Dedifferentiated amniotic fluid mesenchymal stem cell (primary cell): Measurements from ENCODE around the gene DPP10.

Source experiments
- DNase-seq: peaks from one replicate; pipeline ENCODE4 v3.0.0-alpha.2; 2016; ENCODE audit errors: extremely low spot score

DPP10 gene

DNA sequence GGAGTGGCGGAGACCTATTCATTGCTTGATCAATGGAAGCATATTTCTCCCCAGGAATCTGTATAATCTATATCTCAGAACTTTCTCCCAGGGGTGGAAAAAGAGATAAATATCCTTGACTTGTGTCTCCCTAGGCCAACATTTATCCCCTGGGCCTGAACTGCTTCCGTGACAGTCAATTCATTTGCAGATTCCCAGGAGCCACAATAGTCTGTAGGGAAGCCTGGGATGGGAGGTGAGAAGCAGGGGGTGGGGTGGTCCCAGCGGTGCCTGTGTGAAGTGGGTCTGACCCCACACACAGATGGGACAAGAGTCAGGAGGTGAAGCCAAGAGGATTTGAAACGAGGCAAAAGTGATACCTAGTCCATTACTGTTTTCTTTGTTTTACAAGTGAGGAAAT lies 166.8 kb downstream of the DPP10 start:
- DNase-seq, result no peak

- DNase-seq, result no peak
Observed at GRCh38 chr2:114609801-114610200, 167.4 kb downstream of the DPP10 start.

DNA sequence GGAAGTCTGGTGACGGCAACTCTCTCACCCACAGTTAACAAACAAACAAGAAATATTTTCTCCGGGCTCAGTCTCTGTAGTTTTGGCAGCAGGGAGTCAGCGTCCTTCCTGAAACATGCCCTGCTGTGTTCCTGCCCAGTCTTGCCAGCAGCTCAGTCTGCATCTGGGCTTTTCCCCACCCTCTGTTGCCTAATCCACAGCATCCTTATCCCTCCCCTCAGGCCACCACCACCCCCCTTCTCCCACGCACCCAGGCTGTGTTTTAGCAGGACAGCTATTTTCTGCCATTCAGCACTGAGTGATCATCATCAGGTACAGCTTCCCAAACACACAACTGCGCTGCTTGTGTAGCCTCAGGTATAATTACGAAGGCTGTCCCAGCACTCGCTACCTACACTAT lies 168.2 kb downstream of the DPP10 start:
- DNase-seq, result no peak

GRCh38 chr2:114614592-114614991 lies 172.2 kb downstream of the DPP10 start:
- no peak for DNase-seq

- no peak for DNase-seq
Observed at GRCh38 chr2:114628481-114628880, 186.0 kb downstream of the DPP10 start.

GRCh38 chr2:114631146-114631545 lies 188.7 kb downstream of the DPP10 start:
- DNase-seq, result no peak

DNA sequence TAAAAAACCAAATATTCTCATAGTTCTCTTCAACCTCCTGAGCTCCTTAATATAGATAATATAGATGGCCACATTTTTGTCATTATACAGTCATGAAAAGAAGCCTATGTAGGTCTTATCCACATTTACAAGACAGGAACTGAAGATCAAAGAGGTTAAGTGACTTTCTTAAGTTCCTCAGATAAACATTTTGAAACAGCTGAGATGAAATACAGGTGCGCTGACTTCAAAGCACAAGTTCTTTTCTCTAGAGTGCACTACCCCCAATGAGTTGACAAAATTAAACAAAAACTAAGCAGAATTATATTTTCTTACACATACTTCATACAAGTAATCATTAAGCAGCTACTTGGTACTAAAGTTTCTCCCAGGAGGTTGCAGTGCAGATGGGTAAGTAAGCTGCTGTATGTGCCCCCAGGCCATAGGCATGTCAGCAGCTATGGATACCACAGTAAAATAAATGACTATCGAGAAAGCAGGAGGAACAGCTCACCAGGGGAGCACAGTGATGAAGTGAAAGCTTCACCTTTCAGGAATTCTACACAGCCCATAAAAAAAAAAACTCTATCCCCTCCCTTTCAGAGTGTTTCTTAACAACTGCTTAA lies 199.8 kb downstream of the DPP10 start:
- no peak for DNase-seq

- DNase-seq, result no peak
Observed at GRCh38 chr2:114642988-114643553, 200.6 kb downstream of the DPP10 start.

GRCh38 chr2:114651933-114652332 lies 209.5 kb downstream of the DPP10 start:
- DNase-seq, result no peak

GRCh38 chr2:114659880-114660279 lies 217.4 kb downstream of the DPP10 start:
- no peak for DNase-seq

DNA sequence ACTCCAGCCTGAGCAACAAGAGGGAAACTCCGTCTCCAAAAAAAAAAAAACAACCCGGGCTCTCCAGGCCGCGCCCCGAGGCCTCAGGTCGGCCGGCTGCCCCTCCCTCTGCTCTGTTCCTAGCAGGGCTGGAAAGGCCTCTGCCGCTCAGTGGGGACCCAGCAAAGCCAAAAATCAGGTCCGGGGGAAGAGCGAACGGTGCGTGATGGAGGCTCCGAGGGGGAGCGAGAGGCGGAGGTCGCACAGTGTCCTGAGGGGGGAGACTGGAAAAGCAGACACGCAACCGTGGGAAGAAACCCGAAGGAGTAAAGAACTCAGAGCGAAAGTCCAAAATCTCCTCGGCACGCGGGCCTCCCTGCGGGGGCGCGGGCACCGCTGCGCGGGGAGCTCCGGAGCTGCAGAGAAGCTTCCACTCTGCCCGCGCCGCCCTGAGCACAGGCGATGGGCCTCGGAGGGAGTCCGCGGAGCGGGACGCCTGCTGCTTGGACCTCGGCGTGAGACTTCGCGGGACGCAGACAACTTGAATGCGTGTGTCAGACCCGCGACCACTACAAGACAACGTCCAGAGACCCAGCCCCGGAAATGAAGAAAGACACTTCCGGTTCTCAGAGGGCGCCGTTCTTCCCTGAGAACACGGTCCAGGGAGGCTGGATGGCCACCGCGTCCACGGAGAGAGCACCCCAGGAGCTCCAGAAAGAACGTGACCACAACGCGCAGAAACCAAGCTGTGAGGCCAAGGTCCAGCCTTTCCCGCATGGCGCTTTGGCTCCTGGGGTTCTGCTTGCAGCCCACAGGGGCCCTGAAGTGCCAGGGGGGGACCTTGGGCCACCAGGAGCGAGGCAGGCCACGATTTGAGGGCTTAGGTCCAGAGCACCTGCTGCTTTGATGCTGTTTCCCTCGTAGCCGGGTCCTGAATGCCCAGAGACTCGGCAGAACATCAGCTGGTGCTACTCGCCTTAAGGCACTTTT lies 219.8 kb downstream of the DPP10 start:
- DNase-seq, result no peak

- DNase-seq, result no peak
Observed at GRCh38 chr2:114668415-114668814, 226.0 kb downstream of the DPP10 start.

DNA sequence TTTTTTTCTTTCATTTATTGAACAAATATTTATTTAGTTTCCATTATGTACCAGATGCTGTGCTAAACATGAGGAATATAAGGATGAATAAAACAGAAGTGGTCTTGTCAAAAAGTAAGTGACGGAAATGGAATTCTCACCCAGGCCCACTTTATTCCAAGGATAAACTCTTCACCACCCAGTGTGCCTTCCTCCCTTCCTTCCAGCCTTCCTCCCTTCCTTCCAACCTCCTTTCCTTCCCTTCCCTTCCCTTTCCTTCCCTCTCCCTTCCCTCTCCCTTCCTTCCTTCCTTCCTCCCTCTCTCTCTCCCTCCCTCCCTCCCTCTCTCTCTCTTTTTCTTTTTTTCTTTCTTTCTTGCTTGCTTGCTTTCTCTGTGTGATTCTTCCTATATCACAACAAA lies 240.8 kb downstream of the DPP10 start:
- DNase-seq, result no peak

GRCh38 chr2:114684403-114684802 lies 242.0 kb downstream of the DPP10 start:
- no peak for DNase-seq

GRCh38 chr2:114685102-114685501 lies 242.7 kb downstream of the DPP10 start:
- DNase-seq, result no peak

- DNase-seq, result no peak
Observed at GRCh38 chr2:114688241-114688640, 245.8 kb downstream of the DPP10 start.

DNA sequence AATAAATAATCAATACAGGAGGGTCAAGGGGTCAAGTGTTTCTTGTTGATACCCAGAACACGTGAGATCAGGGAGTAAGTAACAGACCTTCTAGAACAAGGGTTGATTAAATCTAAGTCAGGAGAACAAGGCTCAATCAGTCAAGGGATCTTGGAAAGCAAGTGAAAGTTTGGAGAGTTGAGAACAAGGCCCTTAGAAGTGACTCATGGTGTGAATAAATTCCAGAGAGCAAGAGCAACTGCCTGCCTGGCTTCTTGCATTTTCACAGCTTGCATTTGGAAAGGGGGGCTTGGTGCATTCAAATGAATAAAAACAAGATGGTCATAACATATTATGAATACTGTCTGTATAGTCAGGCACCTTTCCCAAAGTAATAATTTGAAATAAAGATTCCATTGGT lies 256.1 kb downstream of the DPP10 start:
- DNase-seq, result no peak

- DNase-seq, result no peak
Observed at GRCh38 chr2:114699423-114699944, 257.0 kb downstream of the DPP10 start.

DNA sequence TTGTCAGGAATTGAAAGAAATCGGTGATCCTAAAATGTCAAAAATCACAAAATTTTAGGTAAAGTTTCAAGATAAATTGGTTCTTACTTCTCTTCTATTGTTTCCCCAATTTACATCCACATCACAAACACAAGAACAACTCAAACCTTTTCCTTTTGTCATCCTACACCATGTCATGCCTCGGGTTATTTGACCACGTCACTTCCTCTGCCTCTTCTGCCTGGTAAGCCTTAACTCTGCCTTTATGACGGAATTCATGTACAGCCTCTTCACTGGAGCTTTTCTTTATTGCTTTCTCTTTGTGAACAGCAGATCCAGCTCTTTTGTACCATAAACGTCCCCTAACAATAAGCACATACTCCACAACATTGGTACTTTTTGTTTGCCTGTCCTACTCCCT lies 258.0 kb downstream of the DPP10 start:
- no peak for DNase-seq

- DNase-seq, result no peak
Observed at GRCh38 chr2:114709936-114710850, 267.8 kb downstream of the DPP10 start.

- no peak for DNase-seq
Observed at GRCh38 chr2:114714313-114714712, 271.9 kb downstream of the DPP10 start.

DNA sequence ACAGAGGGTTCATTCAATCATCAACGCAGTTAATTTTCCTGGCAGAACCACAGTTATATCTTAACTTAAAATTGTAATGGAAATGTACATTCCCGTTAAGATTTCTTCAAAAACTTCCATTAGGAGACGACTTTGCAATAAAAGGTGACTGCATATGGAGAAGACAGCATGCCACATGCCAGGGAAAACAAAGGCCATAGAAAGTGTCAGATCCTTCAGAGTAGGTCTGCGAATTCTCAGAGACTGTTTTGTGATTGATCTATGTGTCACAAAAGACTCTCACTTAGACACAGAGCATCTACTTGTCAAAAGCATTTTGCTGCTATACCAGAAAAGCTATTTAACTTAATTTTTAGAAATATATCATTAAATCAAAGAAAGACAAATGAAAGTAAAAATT lies 274.6 kb downstream of the DPP10 start:
- DNase-seq, result no peak
